ENCODE data around the gene PUM1.

PUM1 gene

GRCh38 chr1:31027693-31028526 is 37.6 kb downstream of the PUM1 start:
- no peak for DNase-seq

GRCh38 chr1:31022259-31022658 is 43.3 kb downstream of the PUM1 start:
- DNase-seq: no peak

- DNase-seq: no peak
Observed at GRCh38 chr1:31020007-31020790, 45.3 kb downstream of the PUM1 start.

GRCh38 chr1:31019401-31019800 is 46.1 kb downstream of the PUM1 start:
- no peak for DNase-seq

- DNase-seq: no peak
Observed at GRCh38 chr1:31016868-31017267, 48.6 kb downstream of the PUM1 start.

GRCh38 chr1:31013187-31013864 is 52.2 kb downstream of the PUM1 start:
- DNase-seq: no peak

- DNase-seq: no peak
Observed at GRCh38 chr1:31012210-31012924, 53.1 kb downstream of the PUM1 start.

GRCh38 chr1:31011719-31012118 is 53.8 kb downstream of the PUM1 start:
- DNase-seq: no peak

GRCh38 chr1:31010086-31010989 is 55.2 kb downstream of the PUM1 start:
- DNase-seq: no peak

GRCh38 chr1:31007462-31007991 is 58.0 kb downstream of the PUM1 start:
- no peak for DNase-seq

- no peak for DNase-seq
Observed at GRCh38 chr1:31006747-31007146, 58.8 kb downstream of the PUM1 start.

- no peak for DNase-seq
Observed at GRCh38 chr1:31005617-31006166, 59.8 kb downstream of the PUM1 start.

GRCh38 chr1:31005198-31005597 is 60.3 kb downstream of the PUM1 start:
- no peak for DNase-seq

GRCh38 chr1:31004231-31004621 is 61.3 kb downstream of the PUM1 start:
- DNase-seq: no peak

- no peak for DNase-seq
Observed at GRCh38 chr1:31003613-31004230, 61.8 kb downstream of the PUM1 start.

- no peak for DNase-seq
Observed at GRCh38 chr1:31000301-31000700, 65.2 kb downstream of the PUM1 start.

GRCh38 chr1:30998887-30999286 is 66.6 kb downstream of the PUM1 start:
- no peak for DNase-seq

- DNase-seq: no peak
Observed at GRCh38 chr1:30998171-30998570, 67.3 kb downstream of the PUM1 start.

- DNase-seq: no peak
Observed at GRCh38 chr1:30997463-30998057, 68.0 kb downstream of the PUM1 start.

GRCh38 chr1:30995990-30996612 is 69.4 kb downstream of the PUM1 start:
- no peak for DNase-seq
